Kidney (tissue), 14 donors: ENCODE data around the gene RABGAP1. TPM values are rescaled to one million over a fixed set of nuclear protein-coding genes. Genes with fewer than 3 reads are reported as not detected.

Experiments
- DNase-seq, 5 donors: peaks; one replicate each; pipeline ENCODE4 v3.0.0-alpha.2; 2013 to 2020
- FAIRE-seq: peaks from 2 replicates; lab custom pipeline; 2012; peaks lifted over from hg19 to GRCh38; lab: Jason Lieb, UNC
- H3K27ac ChIP-seq, 2 donors: one replicate each; pipeline ENCODE4 v1.7.0; 2013; ENCODE audit warnings: low read depth in 2 of 2, low read length in 2 of 2, inconsistent platforms in 1 of 2
- H3K27me3 ChIP-seq: one replicate; pipeline ENCODE4 v1.7.1; 2013; ENCODE audit warnings: low read length, inconsistent platforms; ENCODE audit not compliant: control insufficient read depth, insufficient read depth
- H3K36me3 ChIP-seq, 3 donors: one replicate each; pipeline versions ENCODE4 v1.7.0 to v1.7.1; 2013; ENCODE audit warnings: low read length in 3 of 3, control low read depth in 1 of 3, inconsistent platforms in 1 of 3; ENCODE audit not compliant: insufficient read depth in 3 of 3, control insufficient read depth in 2 of 3
- H3K4me1 ChIP-seq, 3 donors: one replicate each; pipeline versions ENCODE4 v1.7.0 to v1.7.1; 2013; ENCODE audit warnings: low read length in 3 of 3, inconsistent platforms in 1 of 3, low read depth in 1 of 3; ENCODE audit not compliant: control insufficient read depth in 2 of 3, insufficient read depth in 2 of 3
- H3K4me3 ChIP-seq, 3 donors: one replicate each; pipeline versions ENCODE4 v1.7.0 to v1.8.1; 2013; ENCODE audit warnings: low read length in 3 of 3, control low read depth in 1 of 3, inconsistent platforms in 1 of 3
- H3K9ac ChIP-seq, 3 donors: one replicate each; pipeline versions ENCODE4 v1.7.0 to v1.7.1; 2013; ENCODE audit warnings: low read length in 3 of 3, control low read depth in 1 of 3, inconsistent platforms in 1 of 3
- H3K9me3 ChIP-seq, 3 donors: one replicate each; pipeline versions ENCODE4 v1.7.0 to v1.7.1; 2013; ENCODE audit warnings: low read length in 3 of 3, control low read depth in 1 of 3, inconsistent platforms in 1 of 3; ENCODE audit not compliant: control insufficient read depth in 2 of 3, insufficient read depth in 1 of 3
- CTCF ChIP-seq: IDR thresholded peaks from 3 replicates; pipeline ENCODE4 v1.5.1; 2012; ENCODE audit warnings: mild to moderate bottlenecking, moderate library complexity, borderline replicate concordance; ENCODE audit not compliant: insufficient read depth; ENCODE audit errors: extremely low read depth
- intact Hi-C: fragments of 100-400 bp; cut with DNase I; formaldehyde crosslinking; loops from one replicate; pipeline ENCODE4 v1.11.1; 2022
- polyA plus RNA-seq: library from polyadenylated mRNA; stranded (reverse); fragments of 350-450 nt; fragmentation: Illumina TruSeq; extraction: RNeasy Lipid Tissue Mini Kit (QIAGEN cat#74804); gene quantifications from one replicate; pipeline ENCODE4 v1.2.3, GENCODE V29; 2014; ENCODE audit warnings: low read depth, low replicate concordance; ENCODE audit not compliant: insufficient read depth
- total RNA-seq: library from RNA; stranded (reverse); fragmentation: NEBNext Ultra II Directional; extraction: Animal tissue kit (Norgen Biotek cat#: 25700); gene quantifications from one replicate; pipeline ENCODE4 v1.2.1, GENCODE V29; 2021
- donor health status: control.
- donor health status: control.
- donor health status: control.
- donor health status: control.
- donor health status: control.
- donor health status: DM: yes; HTN: yes; CAD: no.
- donor health status: Normal renal cell carcinoma (clear cell type).

RABGAP1 gene
- total and polyA plus RNA-seq, 2 donors from 2014 or later, result 13.7 to 61.1 TPM

GRCh38 chr9:122955961-122956360 is 15.1 kb downstream of the RABGAP1 start:
- Histone ChIP-seq H3K36me3 (peaks cover 0 to 6% (median 0%) of the 10 kb centered on the region in 3 donors), H3K27me3 (no peaks in the 10 kb centered on the region), H3K4me3 (no peak overlapping the region), H3K9me3 (no peaks in the 10 kb centered on the region), H3K9ac (no peak overlapping the region), H3K4me1 (no peaks in the 10 kb centered on the region), H3K27ac (no peak overlapping the region)
- intact Hi-C loops, result no loop called here
- FAIRE-seq, result no peak
- no peak for DNase-seq
- no peak for TF ChIP-seq CTCF

GRCh38 chr9:122961139-122961538 is 20.3 kb downstream of the RABGAP1 start:
- no peak overlapping the region for H3K27ac ChIP-seq
- H3K4me1 ChIP-seq, result no peaks in the 10 kb centered on the region
- TF ChIP-seq CTCF, result no peak
- peaks cover 0 to 6% (median 2%) of the 10 kb centered on the region in 3 donors for H3K36me3 ChIP-seq
- H3K9ac ChIP-seq, result no peak overlapping the region
- FAIRE-seq, result no peak
- no peaks in the 10 kb centered on the region for H3K27me3 ChIP-seq
- intact Hi-C loops, result no loop called here
- no peak for DNase-seq
- H3K9me3 ChIP-seq, result no peaks in the 10 kb centered on the region
- no peak overlapping the region for H3K4me3 ChIP-seq

GRCh38 chr9:122975196-122975595 is 34.4 kb downstream of the RABGAP1 start:
- TF ChIP-seq CTCF, result no peak
- peak overlapping the region; percentile 53 to 64 for H3K27ac ChIP-seq

GRCh38 chr9:122978601-122979000 is 37.8 kb downstream of the RABGAP1 start:
- Histone ChIP-seq H3K27me3 (no peaks in the 10 kb centered on the region), H3K4me3 (no peak overlapping the region), H3K36me3 (no peaks in the 10 kb centered on the region), H3K27ac (no peak overlapping the region), H3K9me3 (no peaks in the 10 kb centered on the region), H3K9ac (no peak overlapping the region), H3K4me1 (peaks cover 0 to 4% (median 0%) of the 10 kb centered on the region in 3 donors)
- DNase-seq (no peak), FAIRE-seq (no peak)
- TF ChIP-seq CTCF, result no peak
- intact Hi-C loops, result no loop called here

More at GRCh38 chr9:122975196-122975595, 34.4 kb downstream of the RABGAP1 start:
- Histone ChIP-seq H3K9me3 (no peaks in the 10 kb centered on the region), H3K4me3 (no peak overlapping the region), H3K9ac (no peak overlapping the region), H3K36me3 (peaks cover 0 to 6% (median 0%) of the 10 kb centered on the region in 3 donors), H3K4me1 (peaks cover 0 to 4% (median 0%) of the 10 kb centered on the region in 3 donors), H3K27me3 (no peaks in the 10 kb centered on the region)
- FAIRE-seq (no peak), DNase-seq (no peak)
- intact Hi-C loops, result no loop called here
